Bronchial epithelial cell (primary cell): ENCODE data around the gene CMPK2. TPM values are rescaled to one million over a fixed set of nuclear protein-coding genes. Genes with fewer than 3 reads are reported as not detected.

Source experiments
- DNase-seq: peaks from one replicate; pipeline ENCODE4 v3.0.0-alpha.2; 2010; ENCODE audit warnings: low read depth
- FAIRE-seq: peaks from 2 replicates; lab custom pipeline; 2011; peaks lifted over from hg19 to GRCh38; lab: Jason Lieb, UNC
- H3K27me3 ChIP-seq: 2 replicates; pipeline ENCODE4 v1.5.1; 2011; ENCODE audit warnings: low read length; ENCODE audit not compliant: control insufficient read depth, insufficient read depth
- H3K36me3 ChIP-seq: 2 replicates; pipeline ENCODE4 v1.5.1; 2011; ENCODE audit warnings: low read length; ENCODE audit not compliant: control insufficient read depth, insufficient read depth
- H3K4me3 ChIP-seq: 2 replicates; pipeline ENCODE4 v1.5.1; 2011; ENCODE audit warnings: mild to moderate bottlenecking, low read depth, low read length, control low read depth
- CTCF ChIP-seq: IDR thresholded peaks from 2 replicates; pipeline ENCODE4 v1.5.1; 2011; ENCODE audit warnings: mild to moderate bottlenecking, moderate library complexity, low read length, control low read depth, inconsistent platforms; ENCODE audit not compliant: insufficient read depth, severe bottlenecking
- total RNA-seq: library from RNA; depleted of rRNA; stranded (reverse); fragments of >200 nt; gene quantifications from 2 replicates; pipeline ENCODE4 v1.2.1, GENCODE V29; 2014

Gene CMPK2
- total RNA-seq: under 0.01 and 0.26 TPM in 2 replicates

GRCh38 chr2:6865346-6866274 is at the start of gene CMPK2:
Gene CMPK2, minus strand, starts transcription at chr2:6865907. Its CDS starts 211 bp downstream, at chr2:6865696.
- Histone ChIP-seq H3K4me3 (peak within 1 kb of the TSS; percentile 46), H3K36me3 (no peaks in the 10 kb centered on the region), H3K27me3 (no peaks in the 10 kb centered on the region)
- FAIRE-seq (no peak), DNase-seq (no peak)
- TF ChIP-seq CTCF: no peak

- Histone ChIP-seq H3K36me3 (no peaks in the 10 kb centered on the region), H3K27me3 (peaks cover 1% of the 10 kb centered on the region), H3K4me3 (no peak overlapping the region)
- FAIRE-seq: no peak
- no peak for TF ChIP-seq CTCF
- no peak for DNase-seq
Measured at GRCh38 chr2:6915399-6915798, 49.7 kb upstream of the CMPK2 start.

- DNase-seq: peak; percentile 64
- TF ChIP-seq CTCF: no peak
- FAIRE-seq: no peak
- Histone ChIP-seq H3K4me3 (no peak overlapping the region), H3K36me3 (no peaks in the 10 kb centered on the region), H3K27me3 (peaks cover 1% of the 10 kb centered on the region)
Measured at GRCh38 chr2:6914828-6915227, 49.1 kb upstream of the CMPK2 start.

- Histone ChIP-seq H3K36me3 (no peaks in the 10 kb centered on the region), H3K27me3 (peaks cover 1% of the 10 kb centered on the region), H3K4me3 (no peak overlapping the region)
- no peak for FAIRE-seq
- TF ChIP-seq CTCF: no peak
- no peak for DNase-seq
Measured at GRCh38 chr2:6913415-6914157, 47.9 kb upstream of the CMPK2 start.

- no peaks in the 10 kb centered on the region for H3K36me3 ChIP-seq
- no peak for FAIRE-seq
- H3K4me3 ChIP-seq: no peak overlapping the region
- TF ChIP-seq CTCF: no peak
- no peaks in the 10 kb centered on the region for H3K27me3 ChIP-seq
- DNase-seq: no peak
Measured at GRCh38 chr2:6911721-6912120, 46.0 kb upstream of the CMPK2 start.
